ENCODE measurements around the gene RAB6B.

Gene RAB6B

DNA sequence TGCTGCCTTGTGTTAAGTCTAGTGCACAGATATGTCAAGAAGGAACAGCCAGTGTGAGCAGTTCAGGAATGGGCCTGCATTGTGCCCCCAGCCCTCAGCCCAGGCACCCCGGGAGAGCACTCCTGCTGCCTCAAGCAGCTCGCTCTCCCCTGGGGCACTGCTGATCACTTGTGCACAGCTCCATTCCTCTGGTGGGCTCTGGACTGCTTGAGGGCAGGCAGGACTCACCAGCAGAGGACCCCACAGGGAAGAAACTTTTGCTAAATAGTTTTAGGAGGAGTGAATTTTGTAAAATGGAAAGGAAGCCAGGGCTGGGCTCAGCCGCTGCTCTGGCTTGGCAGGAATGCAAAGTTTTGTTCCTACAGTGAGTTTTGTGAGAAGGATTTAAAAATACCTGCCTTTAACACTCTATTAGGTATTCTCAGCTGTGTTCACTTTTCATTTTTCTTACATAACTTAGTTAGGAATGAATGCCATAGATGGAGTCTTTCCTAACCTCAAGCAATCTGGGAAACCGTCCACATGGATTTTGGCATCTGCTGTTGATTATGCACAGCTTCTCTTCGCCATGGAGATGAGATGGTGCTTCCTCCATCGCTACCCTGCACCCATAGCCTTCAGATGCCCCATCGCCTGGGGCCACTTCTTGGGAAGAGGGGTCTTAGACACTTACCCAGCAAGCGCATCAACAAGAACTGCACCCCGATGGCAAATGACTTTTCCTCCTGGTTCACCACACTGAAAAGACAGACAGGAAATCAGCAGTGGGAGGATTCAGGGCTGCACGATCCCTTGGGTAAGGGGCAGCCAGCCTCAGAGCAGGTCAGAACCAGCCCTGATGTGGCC is 42.3 kb upstream of the RAB6B start:
- Histone ChIP-seq H3K9me3 (ENCODE audit: control insufficient read depth in 5 of 5, low read length in 5 of 5) (no peaks in the 10 kb centered on the region), H3K27ac (ENCODE audit: low read depth, low read length) (no peak overlapping the region), H3K4me3 (ENCODE audit: low read depth in 1 of 5, low read length in 5 of 5) (no peak overlapping the region), H3K9ac (ENCODE audit: low read length in 5 of 5) (no peak overlapping the region), H3K4me1 (ENCODE audit: control insufficient read depth in 5 of 5, insufficient read depth in 5 of 5, low read length in 5 of 5) (peaks cover 0 to 8% (median 5%) of the 10 kb centered on the region in 5 donors), H3K27me3 (ENCODE audit: control insufficient read depth in 5 of 5, insufficient read depth in 4 of 5, low read length in 5 of 5) (no peaks in the 10 kb centered on the region), H3K36me3 (ENCODE audit: control insufficient read depth in 5 of 5, insufficient read depth in 5 of 5, low read length in 5 of 5) (no peaks in the 10 kb centered on the region)

DNA sequence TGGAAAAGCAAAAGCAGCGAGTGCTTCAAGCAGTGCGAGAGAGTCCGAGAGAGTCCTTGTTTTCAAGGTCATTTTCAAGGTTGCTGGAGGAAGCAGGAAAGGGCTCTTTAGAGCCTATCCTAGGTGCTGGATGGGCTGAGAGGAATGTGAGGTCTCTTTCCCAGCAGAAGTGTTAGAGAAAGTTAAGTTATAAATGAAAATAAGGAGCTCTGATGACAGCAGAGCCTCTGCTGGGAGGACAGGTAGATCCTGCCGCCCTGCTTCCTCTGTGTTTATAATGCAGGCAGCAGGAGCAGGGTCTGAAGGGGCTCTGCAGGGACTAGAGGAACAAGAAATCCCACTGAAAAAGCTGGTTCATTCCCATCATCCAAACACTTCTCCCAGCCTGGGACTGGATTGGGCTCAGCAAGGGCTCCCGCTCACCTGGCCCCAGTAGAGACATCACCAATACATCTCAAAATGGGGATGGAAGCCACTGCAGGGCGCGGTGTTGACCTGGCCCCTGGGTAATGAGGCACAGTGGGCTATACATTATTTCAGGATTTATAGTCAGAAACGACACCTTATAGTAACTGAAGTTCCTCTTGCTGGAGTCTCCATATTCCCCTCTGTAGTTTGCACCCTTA is 41.5 kb upstream of the RAB6B start:
- H3K36me3 ChIP-seq (ENCODE audit: control insufficient read depth in 5 of 5, insufficient read depth in 5 of 5, low read length in 5 of 5): no peaks in the 10 kb centered on the region

DNA sequence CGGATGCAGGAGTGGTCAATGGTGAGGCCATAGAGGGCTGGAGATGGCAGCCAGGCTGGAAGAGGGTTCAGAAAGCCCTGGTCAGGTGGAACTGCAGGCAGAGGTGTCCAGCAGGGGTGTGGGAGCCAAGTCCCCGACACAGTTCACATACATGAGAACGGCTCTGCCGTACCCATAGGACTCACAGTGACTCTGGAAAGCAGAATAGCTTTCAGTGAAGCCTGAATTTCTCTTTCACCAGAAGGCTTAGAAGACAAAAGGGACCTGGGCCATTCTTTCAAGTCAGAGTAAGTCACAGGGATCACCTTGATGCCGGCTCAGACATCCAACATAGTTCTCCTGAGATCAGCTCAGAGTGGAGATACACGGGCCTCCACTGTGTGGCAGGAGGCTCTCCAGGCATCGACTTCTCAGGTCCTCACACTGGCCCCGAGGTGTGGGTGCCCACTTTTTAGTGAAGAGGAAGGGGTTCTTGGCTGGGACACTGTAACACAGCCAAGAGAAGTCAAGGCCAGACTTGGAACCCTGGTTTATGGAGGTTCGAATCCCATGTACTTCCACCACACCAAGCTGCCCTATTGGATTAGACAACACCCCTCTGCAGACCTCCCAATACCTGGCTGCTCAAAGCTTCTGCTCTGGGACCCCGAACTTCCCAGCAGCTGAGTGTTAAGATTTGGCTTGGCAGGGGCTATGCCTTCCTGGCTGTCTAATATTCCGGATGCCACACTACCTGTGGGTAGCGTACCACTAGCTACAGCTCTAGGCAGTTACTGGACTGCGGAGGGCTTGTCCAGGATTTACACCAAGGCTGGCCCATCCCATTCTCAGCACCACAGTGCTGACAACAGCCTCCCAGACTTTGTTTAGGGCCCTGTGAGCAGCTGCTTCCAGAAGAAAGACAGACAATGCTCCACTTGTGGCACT is 40.4 kb upstream of the RAB6B start:
- no peaks in the 10 kb centered on the region for H3K36me3 ChIP-seq (ENCODE audit: control insufficient read depth in 5 of 5, insufficient read depth in 5 of 5, low read length in 5 of 5)

More for the DNA sequence above, 41.5 kb upstream of the RAB6B start:
- Histone ChIP-seq H3K27ac (ENCODE audit: low read depth, low read length) (no peak overlapping the region), H3K9ac (ENCODE audit: low read length in 5 of 5) (no peak overlapping the region), H3K9me3 (ENCODE audit: control insufficient read depth in 5 of 5, low read length in 5 of 5) (no peaks in the 10 kb centered on the region), H3K4me1 (ENCODE audit: control insufficient read depth in 5 of 5, insufficient read depth in 5 of 5, low read length in 5 of 5) (peaks cover 0 to 5% (median 5%) of the 10 kb centered on the region in 5 donors), H3K27me3 (ENCODE audit: control insufficient read depth in 5 of 5, insufficient read depth in 4 of 5, low read length in 5 of 5) (no peaks in the 10 kb centered on the region), H3K4me3 (ENCODE audit: low read depth in 1 of 5, low read length in 5 of 5) (no peak overlapping the region)

DNA sequence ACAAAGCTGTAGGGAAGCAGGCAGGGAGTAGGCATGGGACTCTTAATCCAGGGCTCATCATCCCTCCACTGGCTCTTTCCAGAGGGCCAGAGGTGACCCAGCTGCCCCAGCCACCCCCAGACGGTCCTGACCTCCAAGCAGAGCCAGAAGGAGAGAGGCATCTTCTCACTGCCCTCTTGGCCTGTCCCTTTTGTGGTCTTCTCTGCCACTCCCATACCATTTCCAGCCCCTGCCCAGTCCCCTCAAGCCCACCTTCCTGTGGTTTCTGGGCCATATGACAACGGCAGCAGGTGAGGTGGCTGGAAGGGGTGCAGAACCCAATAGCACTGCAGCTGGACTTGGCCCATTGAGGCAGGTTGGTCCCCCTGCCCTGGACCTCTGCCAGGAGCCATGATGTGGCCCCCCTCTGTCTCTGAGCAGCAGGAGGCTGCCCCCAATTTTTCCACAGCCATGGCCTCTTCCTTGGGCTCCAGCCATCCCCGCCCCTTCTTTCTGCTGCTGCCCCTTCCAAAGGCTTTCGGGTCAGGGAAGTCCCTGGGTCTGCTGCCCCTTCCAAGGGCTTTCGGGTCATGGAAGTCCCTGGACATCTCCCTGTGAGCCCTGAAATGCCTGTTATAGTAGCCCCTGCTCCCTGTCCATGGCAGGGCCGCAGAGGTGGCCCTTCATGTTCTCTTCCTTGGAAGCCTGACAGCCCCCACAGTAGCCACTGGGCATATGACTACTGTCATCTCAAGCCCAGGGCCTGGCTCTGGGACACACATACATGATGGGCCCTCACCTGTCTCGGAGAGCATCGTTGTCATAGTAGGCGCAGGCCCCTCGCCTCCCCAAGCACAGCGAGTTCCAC is 39.5 kb upstream of the RAB6B start:
- H3K27ac ChIP-seq (ENCODE audit: low read depth, low read length): no peak overlapping the region
- H3K27me3 ChIP-seq (ENCODE audit: control insufficient read depth in 5 of 5, insufficient read depth in 4 of 5, low read length in 5 of 5): no peaks in the 10 kb centered on the region
- no peaks in the 10 kb centered on the region for H3K36me3 ChIP-seq (ENCODE audit: control insufficient read depth in 5 of 5, insufficient read depth in 5 of 5, low read length in 5 of 5)
- H3K9me3 ChIP-seq (ENCODE audit: control insufficient read depth in 5 of 5, low read length in 5 of 5): no peaks in the 10 kb centered on the region
- H3K9ac ChIP-seq (ENCODE audit: low read length in 5 of 5): no peak overlapping the region
- H3K4me1 ChIP-seq (ENCODE audit: control insufficient read depth in 5 of 5, insufficient read depth in 5 of 5, low read length in 5 of 5): peaks cover 0 to 5% (median 5%) of the 10 kb centered on the region in 5 donors
- H3K4me3 ChIP-seq (ENCODE audit: low read depth in 1 of 5, low read length in 5 of 5): no peak overlapping the region

More for the DNA sequence above, 40.4 kb upstream of the RAB6B start:
- no peak overlapping the region for H3K4me3 ChIP-seq (ENCODE audit: low read depth in 1 of 5, low read length in 5 of 5)
- no peak overlapping the region for H3K27ac ChIP-seq (ENCODE audit: low read depth, low read length)
- H3K9me3 ChIP-seq (ENCODE audit: control insufficient read depth in 5 of 5, low read length in 5 of 5): no peaks in the 10 kb centered on the region
- H3K27me3 ChIP-seq (ENCODE audit: control insufficient read depth in 5 of 5, insufficient read depth in 4 of 5, low read length in 5 of 5): no peaks in the 10 kb centered on the region
- H3K4me1 ChIP-seq (ENCODE audit: control insufficient read depth in 5 of 5, insufficient read depth in 5 of 5, low read length in 5 of 5): peaks cover 0 to 5% (median 5%) of the 10 kb centered on the region in 5 donors
- H3K9ac ChIP-seq (ENCODE audit: low read length in 5 of 5): no peak overlapping the region

DNA sequence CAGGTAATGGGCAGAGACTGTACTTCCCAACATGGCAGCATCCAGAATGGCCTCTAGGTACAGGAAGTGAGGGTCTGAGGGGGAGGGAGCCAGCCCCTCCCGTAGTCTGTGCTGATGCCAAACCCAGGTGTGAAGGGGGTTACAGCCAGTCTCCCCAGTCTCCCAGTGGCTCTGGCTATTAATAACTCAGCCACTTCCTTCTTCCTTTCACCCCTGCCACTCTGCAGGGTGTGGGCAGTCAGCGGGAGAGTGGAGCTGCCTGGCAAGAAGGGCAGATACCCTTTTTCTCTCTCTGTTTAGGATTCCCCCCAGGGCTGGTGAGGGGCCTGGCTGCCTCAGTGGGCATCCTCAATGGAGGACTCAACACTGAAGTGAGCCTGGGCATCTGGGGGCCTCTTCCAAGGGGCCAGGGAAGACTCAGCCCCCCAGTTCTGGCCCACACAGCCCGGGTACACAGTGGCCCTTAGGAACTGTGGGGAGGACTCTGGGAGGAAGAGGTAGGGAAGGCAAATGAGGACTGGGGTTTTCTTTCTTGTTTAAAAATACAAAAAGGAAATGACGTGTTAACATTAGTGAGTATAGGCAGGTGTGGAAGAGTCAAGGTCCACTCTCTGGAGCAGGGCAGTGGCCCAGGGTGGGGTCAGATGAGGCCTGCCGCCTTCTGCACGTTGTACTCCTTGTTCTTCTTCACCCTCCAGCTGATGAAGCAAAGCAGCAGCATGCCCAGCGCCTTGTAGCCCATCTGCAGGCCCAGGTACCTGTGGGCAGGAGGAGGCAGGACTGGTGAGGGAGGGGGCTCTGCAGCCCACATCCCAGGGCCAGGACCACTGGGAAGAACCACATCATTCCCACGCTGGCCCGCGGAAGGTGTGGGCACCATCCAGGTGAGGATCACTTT is 38.6 kb upstream of the RAB6B start:
- no peaks in the 10 kb centered on the region for H3K9me3 ChIP-seq (ENCODE audit: control insufficient read depth in 5 of 5, low read length in 5 of 5)
- no peaks in the 10 kb centered on the region for H3K36me3 ChIP-seq (ENCODE audit: control insufficient read depth in 5 of 5, insufficient read depth in 5 of 5, low read length in 5 of 5)
- no peak overlapping the region for H3K27ac ChIP-seq (ENCODE audit: low read depth, low read length)
- H3K9ac ChIP-seq (ENCODE audit: low read length in 5 of 5): no peak overlapping the region
- H3K27me3 ChIP-seq (ENCODE audit: control insufficient read depth in 5 of 5, insufficient read depth in 4 of 5, low read length in 5 of 5): no peaks in the 10 kb centered on the region
- H3K4me3 ChIP-seq (ENCODE audit: low read depth in 1 of 5, low read length in 5 of 5): no peak overlapping the region
- H3K4me1 ChIP-seq (ENCODE audit: control insufficient read depth in 5 of 5, insufficient read depth in 5 of 5, low read length in 5 of 5): peaks cover 0 to 5% (median 5%) of the 10 kb centered on the region in 5 donors

DNA sequence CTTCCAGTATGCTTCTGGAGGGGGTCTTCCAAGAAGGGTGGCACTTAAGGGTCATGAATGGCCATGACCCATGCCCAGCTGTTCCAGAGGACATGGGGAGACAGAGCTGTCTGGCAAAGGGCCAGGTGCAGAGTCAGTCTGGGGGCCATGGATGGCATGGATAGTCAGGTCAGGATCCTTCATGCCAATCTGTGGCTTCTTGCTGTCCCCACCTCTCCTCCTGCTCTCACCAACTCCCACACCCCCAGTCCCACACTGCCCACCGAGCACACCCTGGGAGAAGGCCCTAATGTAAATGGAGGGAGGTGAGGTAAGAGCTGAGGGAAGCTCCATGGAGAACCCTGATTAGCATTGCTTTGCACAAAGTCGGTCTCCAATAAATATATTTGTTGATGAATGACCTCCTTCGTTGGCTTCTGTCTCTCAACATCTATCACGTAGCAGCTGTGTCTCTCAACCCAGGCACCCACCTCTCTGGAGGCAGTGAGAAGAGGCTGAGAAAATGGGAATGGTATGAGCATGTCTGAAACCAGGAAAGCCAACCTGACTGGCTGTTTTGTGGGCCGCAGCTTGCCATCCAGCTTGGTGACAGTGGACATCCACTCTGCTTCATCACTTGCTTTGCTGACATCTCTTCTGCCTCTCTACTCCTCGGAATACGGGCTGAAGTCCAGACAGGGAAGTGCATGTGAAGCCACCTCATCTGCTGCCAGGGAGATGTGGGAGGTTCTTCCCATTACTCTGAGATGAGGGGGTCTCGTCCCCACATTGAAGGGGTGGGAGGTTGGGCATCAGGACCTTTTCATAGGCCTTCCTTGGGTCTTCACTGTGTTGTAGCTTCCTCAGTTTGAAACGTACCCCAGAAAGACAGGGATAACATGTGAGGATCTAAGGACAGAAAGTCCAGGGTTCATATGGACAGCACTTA is 37.7 kb upstream of the RAB6B start:
- no peak overlapping the region for H3K27ac ChIP-seq (ENCODE audit: low read depth, low read length)

DNA sequence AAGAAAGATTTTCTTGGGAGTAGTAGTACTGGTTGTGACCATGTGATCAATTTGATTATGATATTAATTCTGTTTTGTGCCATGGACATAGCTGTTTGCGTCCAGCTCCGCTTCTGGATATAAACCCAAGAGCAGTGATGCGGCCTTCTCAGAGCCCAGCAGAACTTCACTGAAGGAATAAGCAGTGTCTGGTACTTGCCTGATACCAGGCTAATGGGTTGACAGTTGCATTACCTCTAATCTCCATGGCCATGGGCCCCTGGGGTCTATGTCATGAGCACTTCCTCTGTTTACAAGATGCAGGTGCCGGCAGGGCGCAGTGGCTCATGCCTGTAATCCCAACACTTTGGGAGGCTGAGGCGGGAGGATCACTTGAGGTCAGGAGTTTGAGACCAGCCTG is 36.3 kb upstream of the RAB6B start:
- no peak overlapping the region for H3K27ac ChIP-seq (ENCODE audit: low read depth, low read length)
- H3K4me1 ChIP-seq (ENCODE audit: control insufficient read depth in 5 of 5, insufficient read depth in 5 of 5, low read length in 5 of 5): peaks cover 2 to 10% (median 9%) of the 10 kb centered on the region in 5 donors
- H3K27me3 ChIP-seq (ENCODE audit: control insufficient read depth in 5 of 5, insufficient read depth in 4 of 5, low read length in 5 of 5): no peaks in the 10 kb centered on the region
- no peak overlapping the region for H3K9ac ChIP-seq (ENCODE audit: low read length in 5 of 5)
- H3K9me3 ChIP-seq (ENCODE audit: control insufficient read depth in 5 of 5, low read length in 5 of 5): no peaks in the 10 kb centered on the region
- no peaks in the 10 kb centered on the region for H3K36me3 ChIP-seq (ENCODE audit: control insufficient read depth in 5 of 5, insufficient read depth in 5 of 5, low read length in 5 of 5)
- H3K4me3 ChIP-seq (ENCODE audit: low read depth in 1 of 5, low read length in 5 of 5): no peak overlapping the region

More for the DNA sequence above, 37.7 kb upstream of the RAB6B start:
- Histone ChIP-seq H3K36me3 (ENCODE audit: control insufficient read depth in 5 of 5, insufficient read depth in 5 of 5, low read length in 5 of 5) (no peaks in the 10 kb centered on the region), H3K9me3 (ENCODE audit: control insufficient read depth in 5 of 5, low read length in 5 of 5) (no peaks in the 10 kb centered on the region), H3K4me3 (ENCODE audit: low read depth in 1 of 5, low read length in 5 of 5) (no peak overlapping the region), H3K27me3 (ENCODE audit: control insufficient read depth in 5 of 5, insufficient read depth in 4 of 5, low read length in 5 of 5) (no peaks in the 10 kb centered on the region), H3K4me1 (ENCODE audit: control insufficient read depth in 5 of 5, insufficient read depth in 5 of 5, low read length in 5 of 5) (peaks cover 0 to 5% (median 5%) of the 10 kb centered on the region in 5 donors), H3K9ac (ENCODE audit: low read length in 5 of 5) (no peak overlapping the region)

DNA sequence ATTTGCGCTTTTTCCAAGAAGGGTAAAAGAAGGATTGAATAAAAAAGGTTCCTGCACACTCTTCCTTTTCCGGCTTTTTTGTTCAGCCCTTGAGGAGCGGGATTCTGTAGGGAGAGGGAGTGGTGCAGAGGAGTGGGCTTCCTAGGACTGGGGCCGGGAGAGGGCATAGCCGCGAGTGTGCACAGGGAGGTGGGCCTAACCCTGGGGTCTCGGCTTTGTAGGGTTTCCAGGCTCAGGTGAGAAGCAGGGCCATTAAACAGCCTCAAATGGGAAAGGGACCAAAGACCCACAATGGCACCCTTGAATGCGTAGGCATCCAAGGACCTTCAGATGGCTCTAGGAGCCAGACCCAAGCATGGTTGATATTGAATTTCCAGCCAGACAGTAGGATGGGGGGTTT is 35.4 kb upstream of the RAB6B start:
- Histone ChIP-seq H3K36me3 (ENCODE audit: control insufficient read depth in 5 of 5, insufficient read depth in 5 of 5, low read length in 5 of 5) (no peaks in the 10 kb centered on the region), H3K27ac (ENCODE audit: low read depth, low read length) (no peak overlapping the region), H3K4me3 (ENCODE audit: low read depth in 1 of 5, low read length in 5 of 5) (no peak overlapping the region), H3K4me1 (ENCODE audit: control insufficient read depth in 5 of 5, insufficient read depth in 5 of 5, low read length in 5 of 5) (peaks cover 2 to 13% (median 12%) of the 10 kb centered on the region in 5 donors), H3K9me3 (ENCODE audit: control insufficient read depth in 5 of 5, low read length in 5 of 5) (no peaks in the 10 kb centered on the region), H3K27me3 (ENCODE audit: control insufficient read depth in 5 of 5, insufficient read depth in 4 of 5, low read length in 5 of 5) (no peaks in the 10 kb centered on the region), H3K9ac (ENCODE audit: low read length in 5 of 5) (no peak overlapping the region)
